ENCODE results near the gene PNPLA7.
"Not testable (repeated sequence)": the region's sequence is repeated elsewhere in the genome, so short reads cannot be mapped to it uniquely, and the experiment has no call there.

Gene PNPLA7

GRCh38 chr9:137459152-137459600 is 91.0 kb downstream of the PNPLA7 start, which contains the start of gene NSMF:
TSS of gene NSMF (minus strand) at chr9:137459334. CDS start at chr9:137459102, 232 bp downstream.
- peak; percentile 85 for DNase-seq

- DNase-seq, result no peak
Measured at GRCh38 chr9:137458194-137459151, 91.7 kb downstream of the PNPLA7 start.

- DNase-seq, result no peak
Measured at GRCh38 chr9:137457406-137458193, 92.6 kb downstream of the PNPLA7 start.

- no peak for DNase-seq
Measured at GRCh38 chr9:137456864-137457405, 93.3 kb downstream of the PNPLA7 start.

GRCh38 chr9:137456061-137456863 is 93.9 kb downstream of the PNPLA7 start:
- no peak for DNase-seq

- no peak for DNase-seq
Measured at GRCh38 chr9:137455359-137455991, 94.7 kb downstream of the PNPLA7 start.

- DNase-seq, result no peak
Measured at GRCh38 chr9:137454597-137455358, 95.4 kb downstream of the PNPLA7 start.

- no peak for DNase-seq
Measured at GRCh38 chr9:137454145-137454596, 96.0 kb downstream of the PNPLA7 start.

GRCh38 chr9:137453643-137454081 is 96.5 kb downstream of the PNPLA7 start:
- DNase-seq, result no peak

GRCh38 chr9:137452761-137453642 is 97.2 kb downstream of the PNPLA7 start:
- no peak for DNase-seq

- DNase-seq, result peak; percentile 32
Measured at GRCh38 chr9:137452006-137452760, 98.0 kb downstream of the PNPLA7 start.

GRCh38 chr9:137451264-137452005 is 98.8 kb downstream of the PNPLA7 start:
- not testable (repeated sequence) for DNase-seq

GRCh38 chr9:137450539-137451222 is 99.5 kb downstream of the PNPLA7 start:
- DNase-seq, result not testable (repeated sequence)

- DNase-seq, result no peak
Measured at GRCh38 chr9:137449931-137450538, 100.2 kb downstream of the PNPLA7 start.

- DNase-seq, result no peak
Measured at GRCh38 chr9:137449081-137449844, 100.9 kb downstream of the PNPLA7 start.

- DNase-seq, result no peak
Measured at GRCh38 chr9:137448602-137448962, 101.6 kb downstream of the PNPLA7 start.

All from GDM1 (cell line).